Endothelial cell of hepatic sinusoid (primary cell): ENCODE data around the gene EMC9.

ENCODE experiments used
- in situ Hi-C: cut with HindIII; loops from 2 replicates; pipeline ENCODE4 v1.10.0; 2017; ENCODE audit warnings: low sequenced_read_pairs

The EMC9 gene

DNA sequence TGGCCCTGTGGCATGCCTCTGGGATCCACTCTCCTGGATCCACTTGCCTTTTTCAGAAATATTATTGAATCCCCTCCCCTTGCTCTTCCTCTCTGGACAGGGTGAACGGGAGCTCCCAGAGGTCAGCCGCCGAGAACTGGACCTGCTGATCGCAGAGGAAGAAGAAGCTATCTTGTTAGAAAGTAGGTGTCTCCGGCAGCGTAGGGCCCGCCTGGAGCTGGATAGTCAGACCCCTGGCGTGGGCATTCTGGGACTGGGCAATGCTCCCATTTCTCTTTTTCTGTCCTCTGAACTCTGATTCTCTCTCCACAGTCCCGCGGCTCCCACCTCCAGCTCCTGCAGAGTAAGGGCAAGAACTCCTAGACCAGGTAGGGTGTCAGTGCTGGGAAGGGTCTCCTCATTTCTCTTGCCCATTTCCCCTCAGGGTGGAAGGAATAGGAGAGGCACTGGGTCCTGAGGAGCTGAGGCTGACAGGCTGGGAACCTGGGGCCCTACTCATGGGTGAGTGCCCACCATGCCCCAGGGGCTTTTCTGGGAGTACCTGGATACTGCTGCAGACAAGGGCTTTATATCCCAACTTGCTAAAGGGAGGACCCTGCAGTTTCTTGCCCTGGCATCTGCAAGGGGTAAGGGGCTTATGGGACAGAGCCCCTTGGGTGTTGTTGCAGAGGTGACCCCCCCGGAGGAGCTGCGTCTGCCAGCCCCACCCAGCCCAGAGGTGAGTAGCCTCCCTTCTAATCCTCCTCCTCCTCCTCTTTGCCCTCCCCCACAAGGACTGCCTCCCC is 35.8 kb upstream of the EMC9 start:
- in situ Hi-C loops = no loop called here

DNA sequence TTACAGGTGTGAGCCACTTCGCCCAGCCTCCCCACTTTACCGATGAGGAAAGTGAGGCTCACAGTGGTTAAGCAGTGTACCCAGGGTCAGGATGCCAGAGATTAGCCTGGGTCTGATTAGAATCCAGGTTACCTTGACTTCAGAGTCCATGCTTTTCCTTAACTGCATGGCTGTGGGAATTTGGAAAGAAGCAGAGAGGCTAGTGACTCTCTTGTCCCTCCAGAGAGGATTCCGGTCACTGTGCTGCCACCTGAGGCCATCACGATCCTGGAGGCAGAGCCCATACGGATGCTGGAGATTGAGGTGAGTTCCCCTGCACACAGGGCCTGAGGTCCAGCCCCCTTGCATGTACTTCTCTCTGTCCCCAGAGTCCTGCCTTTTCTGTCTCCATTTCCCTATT is 35.2 kb upstream of the EMC9 start:
- in situ Hi-C loops = no loop called here

DNA sequence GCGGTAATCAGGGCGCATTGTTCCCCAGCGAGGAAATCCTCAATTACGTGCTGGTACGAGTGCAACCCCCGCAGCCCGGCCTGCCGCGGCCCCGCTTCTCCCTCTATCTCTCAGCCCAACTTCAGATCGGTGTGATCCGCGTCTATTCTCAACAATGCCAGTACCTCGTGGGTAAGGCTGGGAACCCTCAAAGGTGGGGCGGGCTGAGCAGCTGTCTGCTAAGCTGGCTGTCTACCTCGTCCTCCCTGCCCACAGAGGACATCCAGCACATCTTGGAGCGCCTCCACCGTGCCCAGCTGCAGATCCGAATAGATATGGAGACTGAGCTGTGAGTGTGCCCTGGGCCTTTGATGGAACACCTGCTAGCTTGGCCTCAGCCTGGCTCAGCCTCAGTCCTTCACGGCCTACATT is 31.5 kb upstream of the EMC9 start:
- in situ Hi-C loops = no loop called here

DNA sequence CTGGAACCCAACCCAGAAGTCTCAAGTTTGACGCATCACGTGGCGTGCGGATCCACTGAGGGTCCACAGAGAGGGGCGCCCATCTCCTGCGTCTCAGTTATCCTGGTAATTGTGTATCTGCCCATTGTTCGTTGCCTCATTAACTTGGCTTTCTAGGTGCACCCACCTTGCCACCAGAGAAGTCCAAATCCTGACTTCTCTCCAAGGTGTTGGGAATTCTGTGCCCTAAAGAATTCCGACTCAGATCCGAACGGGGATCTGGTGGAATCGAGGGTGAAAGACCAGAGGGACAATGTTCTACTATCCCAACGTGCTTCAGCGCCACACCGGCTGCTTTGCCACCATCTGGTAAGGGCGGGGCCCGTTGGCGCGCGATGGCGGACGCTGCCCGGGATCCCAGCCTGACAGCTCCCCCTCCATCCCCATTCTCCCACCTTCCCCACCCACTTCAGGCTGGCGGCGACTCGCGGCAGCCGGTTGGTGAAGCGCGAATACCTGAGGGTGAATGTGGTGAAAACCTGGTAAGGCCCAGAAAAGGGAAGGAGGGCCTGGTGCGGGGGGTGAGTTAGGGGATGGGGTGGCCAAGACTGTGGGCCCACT is 31.0 kb upstream of the EMC9 start:
- in situ Hi-C loops = no loop called here

DNA sequence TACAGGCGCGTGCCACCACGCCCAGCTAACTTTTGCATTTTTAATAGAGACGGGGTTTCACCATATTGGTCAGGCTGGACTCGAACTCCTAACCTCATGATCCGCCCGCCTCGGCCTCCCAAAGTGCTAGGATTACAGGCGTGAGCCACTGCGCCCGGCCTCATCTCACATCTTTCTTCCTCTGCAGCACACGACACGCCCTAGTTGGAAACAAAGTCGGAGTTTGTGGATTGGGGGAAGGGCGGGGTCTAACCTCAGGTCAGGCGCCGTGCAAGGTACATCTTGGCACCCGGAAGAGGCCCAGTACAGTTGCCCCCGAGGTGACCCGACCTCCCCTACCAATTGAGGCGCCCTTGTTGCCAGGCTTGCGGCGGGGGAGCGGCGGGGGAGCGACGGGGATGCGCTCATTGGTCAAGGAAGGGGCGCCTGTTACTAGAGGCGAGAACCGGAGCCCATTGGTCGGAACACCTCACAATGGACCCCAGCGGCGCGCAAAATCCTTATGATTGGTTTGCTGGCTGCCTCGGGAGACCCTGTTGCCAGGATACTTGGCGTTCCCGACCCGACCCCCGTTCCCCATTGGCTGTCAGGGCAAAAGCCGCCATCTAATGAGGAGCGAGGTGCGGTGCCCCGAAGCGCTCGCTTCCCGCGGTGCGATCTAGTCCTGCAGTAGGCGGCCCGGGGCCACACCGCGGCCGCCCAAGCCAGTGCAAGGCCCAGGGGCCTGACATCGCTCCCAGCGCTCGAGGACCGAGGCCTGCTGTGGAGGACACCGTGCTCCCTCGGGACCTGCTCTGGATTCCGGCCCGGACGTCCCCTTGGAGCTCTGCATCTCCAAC is 30.2 kb upstream of the EMC9 start, which contains the start of gene REC8:
Gene REC8, plus strand, starts transcription at position 659 of the 839 bp plus-strand sequence. CDS start 473 bp downstream, outside the sequence.
- in situ Hi-C loops = no loop called here

DNA sequence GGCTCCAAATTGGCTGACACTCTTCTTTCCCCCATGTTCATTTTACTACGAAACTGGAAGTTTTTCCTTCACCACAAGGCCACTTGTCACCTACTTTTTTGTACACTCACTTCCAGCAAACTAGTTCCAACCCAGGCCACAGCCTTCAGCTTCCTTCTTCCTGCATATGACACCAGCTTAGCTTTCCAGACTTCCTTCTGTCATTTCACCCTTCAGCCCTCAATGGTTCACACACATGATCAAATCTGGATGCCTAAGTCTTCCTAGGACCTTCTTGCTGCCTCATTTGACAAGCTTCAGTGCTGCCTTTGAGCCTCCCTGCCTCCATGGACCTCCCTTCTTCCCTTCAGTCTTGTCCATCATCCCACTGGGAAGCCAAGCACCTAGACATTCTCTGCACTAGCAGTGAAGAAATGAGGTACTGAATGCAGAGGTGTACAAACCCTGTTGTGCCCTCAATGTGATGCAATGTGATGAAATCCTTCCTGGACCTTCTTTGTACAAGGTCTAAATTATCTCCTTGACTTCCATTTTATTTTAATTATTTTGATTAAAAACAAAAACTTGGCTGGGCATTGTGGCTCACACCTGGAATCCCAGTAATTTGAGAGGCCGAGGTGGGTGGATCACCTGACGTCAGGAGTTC is 26.2 kb upstream of the EMC9 start:
- in situ Hi-C loops = no loop called here

DNA sequence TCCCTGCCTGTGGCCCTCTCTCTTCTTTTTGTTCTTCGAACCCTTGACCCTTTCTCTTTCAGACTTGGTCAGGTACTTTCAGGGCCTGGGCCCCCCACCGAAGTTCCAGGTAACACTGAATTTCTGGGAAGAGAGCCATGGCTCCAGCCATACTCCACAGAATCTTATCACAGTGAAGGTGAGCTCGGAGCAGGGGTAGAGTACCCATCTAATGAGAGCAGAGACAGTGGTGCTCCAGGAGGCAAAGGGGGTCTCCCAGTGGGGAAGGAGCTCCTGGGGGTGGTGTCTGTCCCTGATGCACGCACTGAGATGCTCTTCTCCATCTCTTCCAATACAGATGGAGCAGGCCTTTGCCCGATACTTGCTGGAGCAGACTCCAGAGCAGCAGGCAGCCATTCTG is 24.4 kb upstream of the EMC9 start:
- in situ Hi-C loops = no loop called here

DNA sequence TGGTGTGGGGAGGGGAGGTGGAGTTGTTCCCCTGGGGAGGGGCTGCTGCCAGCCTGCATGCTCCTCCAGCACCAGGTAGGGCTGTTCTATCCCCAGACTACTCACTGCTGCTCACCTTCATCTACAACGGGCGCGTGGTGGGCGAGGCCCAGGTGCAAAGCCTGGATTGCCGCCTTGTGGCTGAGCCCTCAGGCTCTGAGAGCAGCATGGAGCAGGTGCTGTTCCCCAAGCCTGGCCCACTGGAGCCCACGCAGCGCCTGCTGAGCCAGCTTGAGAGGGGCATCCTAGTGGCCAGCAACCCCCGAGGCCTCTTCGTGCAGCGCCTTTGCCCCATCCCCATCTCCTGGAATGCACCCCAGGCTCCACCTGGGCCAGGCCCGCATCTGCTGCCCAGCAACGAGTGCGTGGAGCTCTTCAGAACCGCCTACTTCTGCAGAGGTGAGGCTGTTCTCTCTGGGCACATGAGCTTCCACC is 23.2 kb upstream of the EMC9 start:
- in situ Hi-C loops = no loop called here

DNA sequence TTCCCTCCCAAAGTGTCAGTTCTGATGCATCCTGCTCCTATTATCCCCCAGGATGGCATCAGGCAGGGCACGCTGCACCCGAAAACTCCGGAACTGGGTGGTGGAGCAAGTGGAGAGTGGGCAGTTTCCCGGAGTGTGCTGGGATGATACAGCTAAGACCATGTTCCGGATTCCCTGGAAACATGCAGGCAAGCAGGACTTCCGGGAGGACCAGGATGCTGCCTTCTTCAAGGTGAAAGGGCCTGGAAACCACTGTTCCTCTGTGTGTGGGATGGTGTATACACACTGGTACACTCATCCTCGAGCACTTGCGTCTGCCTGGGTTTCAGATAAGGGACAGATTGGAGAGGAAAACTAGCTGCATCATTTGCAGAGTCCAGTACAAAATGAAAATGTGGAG is 20.7 kb upstream of the EMC9 start:
- in situ Hi-C loops = no loop called here

DNA sequence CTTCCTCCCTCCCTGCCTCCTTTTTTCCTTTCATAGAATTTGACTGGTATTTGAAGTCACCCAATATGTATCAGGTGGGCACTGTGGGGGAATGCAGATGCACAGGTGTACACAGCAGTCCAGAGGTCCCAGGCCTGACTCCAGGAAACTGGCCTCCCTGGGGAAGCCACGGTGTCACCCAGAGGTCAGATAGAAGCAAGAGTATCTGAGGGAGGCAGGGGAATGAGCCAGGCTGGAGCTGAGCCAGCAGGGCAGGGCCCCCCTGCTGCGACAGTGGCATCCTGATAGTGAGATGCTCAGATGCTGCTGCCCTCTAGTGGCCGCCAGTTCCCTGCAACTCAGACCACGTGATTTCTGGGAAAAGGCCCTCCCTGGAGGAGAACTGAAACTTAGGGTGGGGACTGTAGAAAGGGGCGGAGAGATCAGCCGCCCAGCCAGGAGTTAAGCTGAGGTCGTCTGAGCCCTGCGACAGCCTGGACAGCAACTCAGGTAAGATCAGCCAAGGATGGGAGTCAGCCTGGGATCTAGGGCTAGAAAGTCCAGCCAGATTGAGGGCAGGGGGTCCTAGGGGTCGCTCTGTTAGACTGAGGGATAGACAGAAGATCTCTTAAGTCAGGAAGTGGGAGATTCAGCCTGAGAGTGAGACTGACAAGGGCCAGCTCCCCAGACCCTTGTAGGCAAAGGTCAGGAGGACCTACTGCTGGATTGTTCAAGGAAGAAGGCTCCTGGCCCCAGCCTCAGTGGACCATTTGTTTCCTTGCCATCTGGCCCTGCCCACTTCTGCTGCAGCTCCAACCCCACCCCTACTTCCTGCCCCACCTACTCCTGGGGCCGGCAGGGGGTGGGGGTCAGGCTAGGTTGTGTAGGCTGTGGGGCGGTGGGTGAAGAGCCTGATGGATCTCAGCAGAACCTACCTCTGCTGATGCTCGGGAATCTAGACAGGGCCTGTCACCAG is 19.7 kb upstream of the EMC9 start, which contains the start of gene IRF9:
Gene IRF9, plus strand, starts transcription at position 416 of the 955 bp plus-strand sequence. CDS start 880 bp downstream, outside the sequence.
- in situ Hi-C loops = no loop called here

DNA sequence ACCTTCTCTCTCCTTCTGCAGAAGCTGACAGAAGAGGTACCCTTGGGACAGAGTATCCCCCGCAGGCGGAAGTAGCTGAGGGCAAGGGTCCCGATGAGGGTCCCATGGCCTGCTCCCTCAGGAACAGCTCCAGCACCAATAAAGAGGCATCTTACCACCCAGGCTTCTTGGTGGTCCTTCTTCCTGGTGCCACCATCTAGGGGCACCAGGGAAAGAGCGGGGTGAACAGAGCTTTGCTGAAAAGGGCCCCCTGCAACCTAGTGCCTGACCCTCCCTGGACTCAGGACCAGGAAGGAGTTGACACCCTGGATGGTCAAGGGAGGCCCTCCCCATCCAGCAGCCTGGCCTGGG is 19.1 kb upstream of the EMC9 start:
- in situ Hi-C loops = no loop called here

DNA sequence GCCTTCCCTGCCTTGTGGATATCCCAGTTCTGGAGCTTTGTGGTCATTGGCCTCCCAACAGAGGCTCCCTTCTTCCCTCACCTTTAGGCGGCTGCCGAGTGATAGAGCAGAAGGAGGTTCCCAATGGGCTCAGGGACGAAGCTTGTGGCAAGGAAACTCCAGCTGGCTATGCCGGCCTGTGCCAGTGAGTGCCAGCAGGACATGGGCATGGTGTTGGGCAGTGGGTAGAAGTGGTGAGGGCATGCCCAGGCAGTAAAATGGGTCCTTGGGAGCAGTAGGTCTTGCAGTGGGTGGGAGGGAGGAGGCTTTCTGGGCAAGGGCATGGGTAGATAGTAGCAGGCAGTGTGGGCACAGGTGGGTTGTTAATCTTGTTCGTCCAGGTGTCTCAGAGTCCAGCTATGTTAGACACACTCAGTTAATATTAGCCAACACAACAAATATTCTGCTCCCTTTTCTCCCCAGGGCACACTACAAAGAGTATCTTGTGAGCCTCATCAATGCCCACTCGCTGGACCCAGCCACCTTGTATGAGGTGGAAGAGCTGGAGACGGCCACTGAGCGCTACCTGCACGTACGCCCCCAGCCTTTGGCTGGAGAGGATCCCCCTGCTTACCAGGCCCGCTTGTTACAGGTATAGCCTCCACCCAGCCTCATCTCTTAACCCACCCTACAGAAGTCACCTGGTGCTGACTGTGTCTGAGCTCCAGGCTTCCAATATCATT is 18.5 kb upstream of the EMC9 start:
- in situ Hi-C loops = no loop called here

DNA sequence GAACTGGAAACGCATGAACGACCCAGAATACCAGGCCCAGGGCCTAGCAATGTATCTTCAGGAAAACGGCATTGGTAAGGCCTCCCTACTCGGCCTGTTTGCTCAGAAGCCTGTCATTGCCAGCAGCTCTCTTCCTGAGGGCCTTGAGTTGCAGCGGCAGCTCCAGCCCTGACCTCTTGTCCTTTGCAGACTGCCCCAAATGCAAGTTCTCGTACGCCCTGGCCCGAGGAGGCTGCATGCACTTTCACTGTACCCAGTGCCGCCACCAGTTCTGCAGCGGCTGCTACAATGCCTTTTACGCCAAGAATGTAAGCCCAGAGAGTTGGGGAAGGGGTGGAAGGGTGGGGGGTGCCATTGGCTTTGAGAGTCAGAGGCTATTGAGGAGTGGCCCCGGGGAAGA is 15.9 kb upstream of the EMC9 start:
- in situ Hi-C loops = no loop called here

DNA sequence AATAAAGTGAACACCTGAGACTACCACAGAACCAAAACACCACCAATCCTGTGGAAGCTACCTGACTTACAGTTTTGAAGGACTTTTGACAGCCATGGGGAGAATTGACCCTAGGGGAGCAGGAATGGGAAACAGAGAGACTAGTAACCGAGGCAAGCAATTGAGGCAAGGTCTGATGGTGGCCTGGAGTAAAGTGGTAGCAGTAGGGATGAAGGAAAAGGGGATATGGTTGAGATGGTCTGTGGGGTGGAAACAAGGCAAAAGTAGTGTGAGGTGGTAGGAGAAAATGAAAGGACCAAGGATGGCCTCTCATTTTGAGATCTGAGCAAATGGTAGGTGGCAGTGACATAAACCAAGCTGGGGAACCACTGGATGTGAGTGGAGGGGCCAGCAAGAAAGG is 15.4 kb upstream of the EMC9 start:
- in situ Hi-C loops = no loop called here

DNA sequence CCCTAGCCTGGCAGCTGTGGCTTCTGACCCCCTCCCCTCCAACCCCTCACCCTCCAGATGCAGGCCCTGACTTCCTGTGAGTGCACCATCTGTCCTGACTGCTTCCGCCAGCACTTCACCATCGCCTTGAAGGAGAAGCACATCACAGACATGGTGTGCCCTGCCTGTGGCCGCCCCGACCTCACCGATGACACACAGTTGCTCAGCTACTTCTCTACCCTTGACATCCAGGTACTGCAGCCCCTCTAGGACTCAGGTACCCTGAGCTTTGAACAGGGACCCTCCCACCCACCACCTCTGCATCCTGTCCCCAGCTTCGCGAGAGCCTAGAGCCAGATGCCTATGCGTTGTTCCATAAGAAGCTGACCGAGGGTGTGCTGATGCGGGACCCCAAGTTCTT is 13.7 kb upstream of the EMC9 start:
- in situ Hi-C loops = no loop called here

DNA sequence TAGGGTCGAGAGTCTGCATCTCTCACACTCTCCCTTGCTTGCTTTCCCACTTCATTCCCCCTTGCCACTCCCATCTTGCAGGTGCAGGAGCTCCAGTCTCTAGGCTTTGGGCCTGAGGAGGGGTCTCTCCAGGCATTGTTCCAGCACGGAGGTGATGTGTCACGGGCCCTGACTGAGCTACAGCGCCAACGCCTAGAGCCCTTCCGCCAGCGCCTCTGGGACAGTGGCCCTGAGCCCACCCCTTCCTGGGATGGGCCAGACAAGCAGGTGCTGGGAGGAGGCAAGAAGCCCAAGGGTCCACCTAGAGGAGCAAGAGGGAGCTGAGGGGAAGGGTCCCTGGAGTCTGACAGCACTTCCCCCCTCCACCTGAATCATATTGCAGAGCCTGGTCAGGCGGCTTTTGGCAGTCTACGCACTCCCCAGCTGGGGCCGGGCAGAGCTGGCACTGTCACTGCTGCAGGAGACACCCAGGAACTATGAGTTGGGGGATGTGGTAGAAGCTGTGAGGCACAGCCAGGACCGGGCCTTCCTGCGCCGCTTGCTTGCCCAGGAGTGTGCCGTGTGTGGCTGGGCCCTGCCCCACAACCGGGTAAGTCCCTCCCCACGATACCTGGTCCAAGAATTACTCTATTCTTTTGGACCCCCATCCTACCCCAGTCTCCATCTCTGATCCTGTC is 10.2 kb upstream of the EMC9 start:
- in situ Hi-C loops = no loop called here

DNA sequence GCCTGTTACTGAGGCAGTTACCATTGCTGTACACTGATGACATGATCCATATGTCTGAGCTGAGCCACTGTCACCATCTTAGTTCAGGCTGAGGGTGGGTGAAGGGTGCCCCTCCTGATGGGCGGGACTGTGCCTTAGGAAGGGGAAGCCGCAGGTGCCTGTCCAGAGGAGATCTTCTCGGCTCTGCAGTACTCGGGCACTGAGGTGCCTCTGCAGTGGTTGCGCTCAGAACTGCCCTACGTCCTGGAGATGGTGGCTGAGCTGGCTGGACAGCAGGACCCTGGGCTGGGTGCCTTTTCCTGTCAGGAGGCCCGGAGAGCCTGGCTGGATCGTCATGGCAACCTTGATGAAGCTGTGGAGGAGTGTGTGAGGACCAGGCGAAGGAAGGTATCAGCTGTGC is 9.6 kb upstream of the EMC9 start:
- in situ Hi-C loops = no loop called here

DNA sequence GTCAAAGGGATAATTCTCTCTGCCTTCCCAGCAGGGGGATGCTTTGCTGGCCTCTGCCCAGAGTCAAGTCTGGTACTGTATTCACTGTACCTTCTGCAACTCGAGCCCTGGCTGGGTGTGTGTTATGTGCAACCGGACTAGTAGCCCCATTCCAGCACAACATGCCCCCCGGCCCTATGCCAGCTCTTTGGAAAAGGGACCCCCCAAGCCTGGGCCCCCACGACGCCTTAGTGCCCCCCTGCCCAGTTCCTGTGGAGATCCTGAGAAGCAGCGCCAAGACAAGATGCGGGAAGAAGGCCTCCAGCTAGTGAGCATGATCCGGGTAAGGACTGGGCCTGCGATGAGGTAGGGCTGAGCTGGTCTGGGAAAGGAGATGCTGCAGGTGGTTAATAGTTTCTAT is 9.2 kb upstream of the EMC9 start:
- in situ Hi-C loops = no loop called here

DNA sequence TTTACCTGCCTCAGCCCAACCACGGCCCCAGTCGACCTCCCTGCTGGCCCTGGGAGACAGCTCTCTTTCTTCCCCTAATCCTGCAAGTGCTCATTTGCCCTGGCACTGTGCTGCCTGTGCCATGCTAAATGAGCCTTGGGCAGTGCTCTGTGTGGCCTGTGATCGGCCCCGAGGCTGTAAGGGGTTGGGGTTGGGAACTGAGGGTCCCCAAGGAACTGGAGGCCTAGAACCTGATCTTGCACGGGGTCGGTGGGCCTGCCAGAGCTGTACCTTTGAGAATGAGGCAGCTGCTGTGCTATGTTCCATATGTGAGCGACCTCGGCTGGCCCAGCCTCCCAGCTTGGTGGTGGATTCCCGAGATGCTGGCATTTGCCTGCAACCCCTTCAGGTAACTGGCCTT is 8.7 kb upstream of the EMC9 start:
- in situ Hi-C loops = no loop called here
